OCI-LY7 (cell line): Measurements from ENCODE around the gene ZNF396. TPM values are rescaled to one million over a fixed set of nuclear protein-coding genes. Genes with fewer than 3 reads are reported as not detected.

Experiments
- Bru-seq: library from RNA; stranded (reverse); fragments of 400-500 nt; gene quantifications from one replicate; lab custom pipeline; 2021; lab: Mats Ljungman, UMichigan
- BruChase-seq, 2 experiments: library from RNA; stranded (reverse); fragments of 400-500 nt; gene quantifications; one replicate each; lab custom pipeline; 2021; lab: Mats Ljungman, UMichigan
- BruUV-seq: library from RNA; stranded (reverse); fragments of 400-500 nt; replicated peaks from 2 replicates; lab custom pipeline; 2021; lab: Mats Ljungman, UMichigan
- CTCF ChIA-PET: fragments of 300-600 bp; sonication (Branson Sonifier 250); formaldehyde crosslinking; loops from one replicate; lab custom pipeline; 2022; ENCODE audit warnings: antibody characterized with exemption; ENCODE audit not compliant: unreplicated experiment; lab: Charles Lee
- POLR2A ChIA-PET: fragments of 300-600 bp; sonication (Branson Sonifier 250); formaldehyde crosslinking; loops from one replicate; lab custom pipeline; 2022; ENCODE audit warnings: antibody characterized with exemption; lab: Charles Lee
- DNase-seq: peaks from one replicate; pipeline ENCODE4 v3.0.0-alpha.2; 2015; ENCODE audit warnings: low spot score
- H2AFZ ChIP-seq: fragments of 200-600 bp; sonication (generic), shearing (Covaris generic); 2 replicates; pipeline ENCODE4 v1.6.1; 2014; ENCODE audit warnings: mild to moderate bottlenecking, antibody characterized with exemption, low read length, moderate library complexity
- H3K27ac ChIP-seq: fragments of 200-600 bp; sonication (generic); 2 replicates; pipeline ENCODE4 v1.5.1; 2014; ENCODE audit warnings: mixed run types, low read depth, mild to moderate bottlenecking, moderate library complexity, low read length, inconsistent platforms; ENCODE audit not compliant: poor library complexity, severe bottlenecking
- H3K36me3 ChIP-seq: fragments of 200-600 bp; sonication (generic); 2 replicates; pipeline ENCODE4 v1.6.1; 2014; ENCODE audit warnings: mild to moderate bottlenecking, antibody characterized with exemption, low read length, moderate library complexity, mixed read lengths; ENCODE audit not compliant: insufficient read depth
- H3K4me1 ChIP-seq: fragments of 200-600 bp; sonication (generic); 2 replicates; pipeline ENCODE4 v1.5.1; 2014; ENCODE audit warnings: mild to moderate bottlenecking, low read length; ENCODE audit not compliant: insufficient read depth, poor library complexity, severe bottlenecking
- H3K4me2 ChIP-seq: fragments of 200-600 bp; sonication (generic); 2 replicates; pipeline ENCODE4 v1.6.1; 2014; ENCODE audit warnings: mild to moderate bottlenecking, low read length
- H3K4me3 ChIP-seq: fragments of 200-600 bp; sonication (generic); 2 replicates; pipeline ENCODE4 v1.5.1; 2014; ENCODE audit warnings: mild to moderate bottlenecking, low read depth, low read length; ENCODE audit not compliant: poor library complexity, severe bottlenecking
- H3K79me2 ChIP-seq: fragments of 200-600 bp; sonication (generic); 2 replicates; pipeline ENCODE4 v1.6.1; 2016; ENCODE audit warnings: low read depth, mild to moderate bottlenecking, low read length, moderate library complexity, mixed read lengths; ENCODE audit not compliant: insufficient read depth
- H3K9me2 ChIP-seq: fragments of 200-600 bp; sonication (generic); 2 replicates; pipeline ENCODE4 v1.6.1; 2016; ENCODE audit warnings: mild to moderate bottlenecking, low read length, mixed read lengths; ENCODE audit not compliant: insufficient read depth
- H3K9me3 ChIP-seq: fragments of 200-600 bp; sonication (generic); 2 replicates; pipeline ENCODE4 v1.6.1; 2014; ENCODE audit warnings: mild to moderate bottlenecking, mixed run types, low read length, mixed read lengths
- H4K20me1 ChIP-seq: fragments of 200-600 bp; sonication (generic); 2 replicates; pipeline ENCODE4 v1.6.1; 2014; ENCODE audit warnings: mild to moderate bottlenecking, antibody characterized with exemption, low read length, moderate library complexity, mixed read lengths; ENCODE audit not compliant: insufficient read depth
- CTCF ChIP-seq: fragments of 200-600 bp; sonication (generic); conservative IDR thresholded peaks from 2 replicates; pipeline ENCODE4 v1.5.1; 2014; ENCODE audit warnings: mild to moderate bottlenecking, antibody characterized with exemption, low read length, moderate library complexity, mixed read lengths
- EZH2phosphoT487 ChIP-seq: fragments of 200-600 bp; sonication (generic); IDR thresholded peaks from 2 replicates; pipeline ENCODE4 v1.6.1; 2018; ENCODE audit warnings: low read depth, borderline replicate concordance, mild to moderate bottlenecking, mixed run types, antibody characterized with exemption, low read length, moderate library complexity, mixed read lengths
- intact Hi-C: fragments of 100-400 bp; cut with micrococcal nuclease; formaldehyde crosslinking; loops from one replicate; pipeline ENCODE4 v1.10.0; 2022; ENCODE audit not compliant: unreplicated experiment
- long read RNA-seq: library from polyadenylated mRNA; stranded (forward); transcript quantifications from one replicate; pipeline ENCODE4 v2.0.0, GENCODE V29; 2022
- total RNA-seq, 2 experiments: library from RNA; depleted of rRNA in 1 of 2; stranded (reverse); fragments of >200 nt in 1 of 2; shearing (Covaris generic) in 1 of 2; gene quantifications; 2 replicates each; pipeline ENCODE4 v1.2.3, GENCODE V29; 2014 to 2022

The ZNF396 gene
- total RNA-seq (2014; rRNA removed; shearing (Covaris generic)) (0.13 and 0.38 TPM in 2 replicates), total RNA-seq (2022) (0.87 and 1.1 TPM in 2 replicates), Bru-seq, nascent RNA (percentile 32 among the genes with signal in this experiment), BruChase-seq, experiment 1, labeled RNA remaining after a 6-hour chase (percentile 17 among the genes with signal in this experiment), BruChase-seq, experiment 2, labeled RNA remaining after a 2-hour chase (percentile 24 among the genes with signal in this experiment)
- long read RNA-seq = 0 reads

GRCh38 chr18:35376742-35377695 is at the start of gene ZNF396:
TSS of gene ZNF396 (minus strand) at chr18:35377337. CDS start at chr18:35374292, 3,045 bp downstream.
- no TSS peak for BruUV-seq
- Histone ChIP-seq H2AFZ (peak within 1 kb of the TSS; percentile 87), H3K4me1 (peaks cover 5% of the 10 kb centered on the region), H4K20me1 (no peaks in the 10 kb centered on the region), H3K9me3 (no peaks in the 10 kb centered on the region), H3K4me3 (peak within 1 kb of the TSS; percentile 74), H3K4me2 (peak within 1 kb of the TSS; percentile 91), H3K9me2 (no peaks in the 10 kb centered on the region), H3K79me2 (no peaks in the 10 kb centered on the region), H3K36me3 (no peaks in the 10 kb centered on the region), H3K27ac (no peak within 1 kb of the TSS)
- ChIA-PET CTCF (no interaction called here), POLR2A (no interaction called here)
- intact Hi-C loops = no loop called here
- peak; percentile 53 for DNase-seq
- TF ChIP-seq EZH2phosphoT487 (no peak), CTCF (no peak)

- Histone ChIP-seq H3K9me2 (no peaks in the 10 kb centered on the region), H3K9me3 (no peaks in the 10 kb centered on the region), H4K20me1 (no peaks in the 10 kb centered on the region), H3K4me3 (no peak overlapping the region), H2AFZ (no peak overlapping the region), H3K4me2 (no peak overlapping the region), H3K27ac (no peak overlapping the region), H3K79me2 (no peaks in the 10 kb centered on the region), H3K4me1 (no peaks in the 10 kb centered on the region), H3K36me3 (no peaks in the 10 kb centered on the region)
- no peak for DNase-seq
- intact Hi-C loops = no loop called here
- POLR2A ChIA-PET = no interaction called here
- BruUV-seq = no TSS peak
- no peak for TF ChIP-seq EZH2phosphoT487
- no peak for TF ChIP-seq CTCF
- CTCF ChIA-PET = no interaction called here
These were observed 49.6 kb upstream of the ZNF396 start for GRCh38 chr18:35426786-35427185.
